ENCODE results near the gene WWOX. TPM values are rescaled to one million over a fixed set of nuclear protein-coding genes. Genes with fewer than 3 reads are reported as not detected.

Gene WWOX
- total RNA-seq, 2 donors from 2014 or later: 30.0 to 35.4 TPM

DNA sequence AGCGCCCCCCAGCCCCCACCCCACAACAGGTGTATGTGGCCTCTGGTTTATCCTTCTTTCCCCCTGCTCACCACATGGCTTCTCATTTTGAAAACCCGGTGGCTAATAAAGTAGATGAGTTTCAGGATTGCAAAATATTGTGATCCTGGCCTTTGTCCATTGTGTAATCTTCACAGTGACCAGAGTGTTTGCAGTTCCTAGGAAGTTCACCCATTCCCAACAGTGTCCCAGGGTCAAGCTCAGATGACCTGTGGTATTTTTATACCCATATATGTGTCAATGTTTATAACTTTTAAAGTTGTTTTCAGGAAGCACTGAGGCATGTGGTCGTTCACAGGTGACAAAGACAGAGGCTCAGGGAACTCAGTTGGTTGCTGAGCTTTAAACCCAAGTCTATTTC, 721.9 kb downstream of the WWOX start:
- Histone ChIP-seq H3K36me3 (ENCODE audit: control insufficient read depth, insufficient read depth, low read length) (no peaks in the 10 kb centered on the region), H3K4me3 (ENCODE audit: low read length) (no peak overlapping the region), H3K27me3 (ENCODE audit: control insufficient read depth, insufficient read depth, low read length, poor library complexity, severe bottlenecking) (no peaks in the 10 kb centered on the region), H3K4me1 (ENCODE audit: control insufficient read depth, insufficient read depth, low read length) (no peaks in the 10 kb centered on the region), H3K9me3 (ENCODE audit: control insufficient read depth, low read length) (no peaks in the 10 kb centered on the region), H3K9ac (ENCODE audit: extremely low read depth, low read length, poor library complexity, severe bottlenecking) (no peak overlapping the region), H3K27ac (ENCODE audit: low read depth, low read length) (no peak overlapping the region)
- no peak for DNase-seq
- no peak overlapping the region for H3K27ac Mint-ChIP-seq
- no peak overlapping the region for H3K4me3 Mint-ChIP-seq
- H3K9me3 Mint-ChIP-seq: peaks cover 4% of the 10 kb centered on the region
- H3K4me1 Mint-ChIP-seq: no peaks in the 10 kb centered on the region
- H3K27me3 Mint-ChIP-seq (ENCODE audit: insufficient read depth): no peaks in the 10 kb centered on the region
- no peaks in the 10 kb centered on the region for H3K36me3 Mint-ChIP-seq (ENCODE audit: low read depth)
- no peak for TF ChIP-seq CTCF (conservative IDR thresholded peaks at IDR 0.05)
- WGBS, 2 experiments (ENCODE audit: insufficient coverage in 1 of 2, insufficient read length in 1 of 2): 90 to 95% methylated on average over 3 of the region's 3 CpGs

DNA sequence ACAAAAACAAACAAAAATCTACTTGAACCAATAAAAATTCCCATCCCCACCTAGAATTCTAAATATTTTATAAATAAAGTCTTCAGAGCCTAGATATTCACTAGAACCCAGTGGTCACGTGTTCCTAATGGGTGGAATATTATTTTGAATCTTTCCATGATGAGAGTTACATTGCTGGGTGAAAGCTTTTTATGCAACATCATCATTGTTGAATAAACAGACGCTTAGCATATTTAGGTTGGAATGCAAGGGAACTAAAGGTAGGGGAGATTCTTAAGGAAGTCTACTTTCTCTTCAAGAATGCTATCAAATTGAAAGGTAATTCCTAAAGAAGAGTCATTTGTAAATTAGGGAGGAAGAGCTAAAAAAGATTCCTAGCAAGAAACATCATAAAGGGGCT, 723.1 kb downstream of the WWOX start:
- no peak overlapping the region for H3K27ac Mint-ChIP-seq
- H3K4me1 Mint-ChIP-seq: no peaks in the 10 kb centered on the region
- TF ChIP-seq CTCF (conservative IDR thresholded peaks at IDR 0.05): no peak
- no peaks in the 10 kb centered on the region for H3K4me1 ChIP-seq (ENCODE audit: control insufficient read depth, insufficient read depth, low read length)
- H3K27me3 Mint-ChIP-seq (ENCODE audit: insufficient read depth): no peaks in the 10 kb centered on the region
- WGBS, 2 experiments (ENCODE audit: insufficient coverage in 1 of 2, insufficient read length in 1 of 2): 89 to 100% methylated on average over 1 to 2 of the region's 2 CpGs
- H3K36me3 ChIP-seq (ENCODE audit: control insufficient read depth, insufficient read depth, low read length): no peaks in the 10 kb centered on the region
- no peaks in the 10 kb centered on the region for H3K27me3 ChIP-seq (ENCODE audit: control insufficient read depth, insufficient read depth, low read length, poor library complexity, severe bottlenecking)
- no peak for DNase-seq
- no peaks in the 10 kb centered on the region for H3K9me3 ChIP-seq (ENCODE audit: control insufficient read depth, low read length)
- no peak overlapping the region for H3K9ac ChIP-seq (ENCODE audit: extremely low read depth, low read length, poor library complexity, severe bottlenecking)
- H3K4me3 Mint-ChIP-seq: no peak overlapping the region
- H3K27ac ChIP-seq (ENCODE audit: low read depth, low read length): no peak overlapping the region
- H3K36me3 Mint-ChIP-seq (ENCODE audit: low read depth): no peaks in the 10 kb centered on the region
- H3K4me3 ChIP-seq (ENCODE audit: low read length): no peak overlapping the region
- H3K9me3 Mint-ChIP-seq: peaks cover 4% of the 10 kb centered on the region

DNA sequence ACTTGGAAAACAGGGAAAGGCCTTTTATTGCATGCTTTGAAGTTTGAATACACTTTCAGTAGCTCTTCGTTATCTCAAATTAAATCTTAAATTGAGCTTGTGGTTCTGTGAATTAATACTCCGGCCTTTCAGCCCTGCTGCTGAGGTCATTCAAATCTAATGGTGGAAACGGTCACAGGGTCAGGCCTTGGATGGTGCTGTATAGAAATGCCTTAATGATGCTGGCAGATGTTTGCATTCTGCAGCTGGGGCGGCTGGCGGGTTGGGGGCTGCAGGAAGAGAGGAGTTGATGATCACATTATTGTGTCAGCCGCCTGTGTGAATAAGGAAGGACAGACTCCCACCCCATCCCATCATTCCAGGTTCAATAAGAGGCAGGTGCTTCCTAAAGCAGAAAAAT, 723.6 kb downstream of the WWOX start:
- no peaks in the 10 kb centered on the region for H3K36me3 Mint-ChIP-seq (ENCODE audit: low read depth)
- Histone ChIP-seq H3K9ac (ENCODE audit: extremely low read depth, low read length, poor library complexity, severe bottlenecking) (no peak overlapping the region), H3K4me3 (ENCODE audit: low read length) (no peak overlapping the region), H3K4me1 (ENCODE audit: control insufficient read depth, insufficient read depth, low read length) (no peaks in the 10 kb centered on the region), H3K36me3 (ENCODE audit: control insufficient read depth, insufficient read depth, low read length) (no peaks in the 10 kb centered on the region), H3K27ac (ENCODE audit: low read depth, low read length) (no peak overlapping the region), H3K27me3 (ENCODE audit: control insufficient read depth, insufficient read depth, low read length, poor library complexity, severe bottlenecking) (no peaks in the 10 kb centered on the region), H3K9me3 (ENCODE audit: control insufficient read depth, low read length) (no peaks in the 10 kb centered on the region)
- DNase-seq: no peak
- H3K9me3 Mint-ChIP-seq: peaks cover 4% of the 10 kb centered on the region
- no peak overlapping the region for H3K27ac Mint-ChIP-seq
- no peaks in the 10 kb centered on the region for H3K4me1 Mint-ChIP-seq
- H3K27me3 Mint-ChIP-seq (ENCODE audit: insufficient read depth): no peaks in the 10 kb centered on the region
- no peak for TF ChIP-seq CTCF (conservative IDR thresholded peaks at IDR 0.05)
- H3K4me3 Mint-ChIP-seq: no peak overlapping the region
- 86 to 100% methylated on average over 1 to 5 of the region's 6 CpGs for WGBS, 2 experiments (ENCODE audit: insufficient coverage in 1 of 2, insufficient read length in 1 of 2)

Measured in endodermal cell (in vitro differentiated cells).